ENCODE results near the gene ATP2B2.

The ATP2B2 gene

GRCh38 chr3:10460951-10461545, 44.3 kb downstream of the ATP2B2 start:
- no peak for ATAC-seq (ENCODE audit: insufficient read depth, low read depth)
- Histone ChIP-seq H3K4me3 (ENCODE audit: low read depth in 1 of 2, low read length in 2 of 2) (no peak overlapping the region), H4K20me1 (ENCODE audit: insufficient read depth, low read length) (no peaks in the 10 kb centered on the region), H3K27me3 (ENCODE audit: insufficient read depth, low read length, poor library complexity) (no peaks in the 10 kb centered on the region), H3K4me1 (ENCODE audit: insufficient read depth, low read length) (no peaks in the 10 kb centered on the region), H3K4me2 (ENCODE audit: insufficient read depth, low read length) (no peak overlapping the region), H2AFZ (ENCODE audit: low read depth, low read length) (no peak overlapping the region), H3K36me3 (ENCODE audit: insufficient read depth, low read length) (no peaks in the 10 kb centered on the region), H3K79me2 (ENCODE audit: insufficient read depth, low read length) (no peaks in the 10 kb centered on the region), H3K27ac (ENCODE audit: low read length) (no peak overlapping the region), H3K9ac (ENCODE audit: low read depth, low read length) (no peak overlapping the region), H3K9me3 (ENCODE audit: insufficient read depth, low read length, severe bottlenecking) (no peaks in the 10 kb centered on the region)
- DNase-seq: no peak
- TF ChIP-seq CTCF (IDR thresholded peaks at IDR 0.05; ENCODE audit: borderline replicate concordance, extremely low read depth, low read length, poor library complexity, severe bottlenecking): no peak
- TF ChIP-seq EZH2 (IDR thresholded peaks at IDR 0.05; ENCODE audit: borderline replicate concordance, low read depth, low read length, severe bottlenecking): no peak

- Histone ChIP-seq H3K27me3 (ENCODE audit: insufficient read depth, low read length, poor library complexity) (no peaks in the 10 kb centered on the region), H3K9me3 (ENCODE audit: insufficient read depth, low read length, severe bottlenecking) (no peaks in the 10 kb centered on the region), H3K4me3 (ENCODE audit: low read depth in 1 of 2, low read length in 2 of 2) (no peak overlapping the region), H3K4me2 (ENCODE audit: insufficient read depth, low read length) (no peak overlapping the region), H4K20me1 (ENCODE audit: insufficient read depth, low read length) (no peaks in the 10 kb centered on the region), H3K27ac (ENCODE audit: low read length) (no peak overlapping the region), H3K9ac (ENCODE audit: low read depth, low read length) (no peak overlapping the region), H3K4me1 (ENCODE audit: insufficient read depth, low read length) (no peaks in the 10 kb centered on the region), H3K79me2 (ENCODE audit: insufficient read depth, low read length) (no peaks in the 10 kb centered on the region), H3K36me3 (ENCODE audit: insufficient read depth, low read length) (no peaks in the 10 kb centered on the region), H2AFZ (ENCODE audit: low read depth, low read length) (no peak overlapping the region)
- peak; percentile 92 for DNase-seq
- TF ChIP-seq EZH2 (IDR thresholded peaks at IDR 0.05; ENCODE audit: borderline replicate concordance, low read depth, low read length, severe bottlenecking): no peak
- TF ChIP-seq CTCF (IDR thresholded peaks at IDR 0.05; ENCODE audit: borderline replicate concordance, extremely low read depth, low read length, poor library complexity, severe bottlenecking): no peak
- peak; percentile 99 for ATAC-seq (ENCODE audit: insufficient read depth, low read depth)
These were observed 45.2 kb downstream of the ATP2B2 start for GRCh38 chr3:10459954-10460754.

- ATAC-seq (ENCODE audit: insufficient read depth, low read depth): no peak
These were observed 47.8 kb downstream of the ATP2B2 start for GRCh38 chr3:10457560-10457959.

More at GRCh38 chr3:10457560-10457959, 47.8 kb downstream of the ATP2B2 start:
- Histone ChIP-seq H3K27ac (ENCODE audit: low read length) (no peak overlapping the region), H3K4me1 (ENCODE audit: insufficient read depth, low read length) (no peaks in the 10 kb centered on the region), H3K36me3 (ENCODE audit: insufficient read depth, low read length) (no peaks in the 10 kb centered on the region), H3K4me2 (ENCODE audit: insufficient read depth, low read length) (no peak overlapping the region), H3K27me3 (ENCODE audit: insufficient read depth, low read length, poor library complexity) (no peaks in the 10 kb centered on the region), H4K20me1 (ENCODE audit: insufficient read depth, low read length) (no peaks in the 10 kb centered on the region), H3K9me3 (ENCODE audit: insufficient read depth, low read length, severe bottlenecking) (no peaks in the 10 kb centered on the region), H3K79me2 (ENCODE audit: insufficient read depth, low read length) (no peaks in the 10 kb centered on the region), H3K9ac (ENCODE audit: low read depth, low read length) (no peak overlapping the region), H2AFZ (ENCODE audit: low read depth, low read length) (no peak overlapping the region), H3K4me3 (ENCODE audit: low read depth in 1 of 2, low read length in 2 of 2) (no peak overlapping the region)
- no peak for DNase-seq
- TF ChIP-seq CTCF (IDR thresholded peaks at IDR 0.05; ENCODE audit: borderline replicate concordance, extremely low read depth, low read length, poor library complexity, severe bottlenecking) (no peak), EZH2 (IDR thresholded peaks at IDR 0.05; ENCODE audit: borderline replicate concordance, low read depth, low read length, severe bottlenecking) (no peak)
